Cerebellar cortex (tissue), 1 donor: ENCODE data around the gene ATXN2.
"Not testable (repeated sequence)": the region's sequence is repeated elsewhere in the genome, so short reads cannot be mapped to it uniquely, and the experiment has no call there.

Experiments
- DNase-seq: peaks from one replicate; pipeline ENCODE4 v3.0.0-alpha.2; 2015; ENCODE audit warnings: low spot score

ATXN2 gene

GRCh38 chr12:111600986-111601385 lies 1.9 kb upstream of the ATXN2 start:
- not testable (repeated sequence) for DNase-seq

GRCh38 chr12:111600205-111600642 lies 1.1 kb upstream of the ATXN2 start:
- DNase-seq = no peak

- DNase-seq = peak; percentile 87
These were observed 514 bp upstream of the ATXN2 start for GRCh38 chr12:111599453-111600204.

- DNase-seq = peak; percentile 37
These were observed 1.1 kb downstream of the ATXN2 start for GRCh38 chr12:111597831-111598636.

GRCh38 chr12:111596985-111597830 lies 1.9 kb downstream of the ATXN2 start:
- DNase-seq = peak; percentile 79

- DNase-seq = not testable (repeated sequence)
These were observed 3.7 kb downstream of the ATXN2 start for GRCh38 chr12:111595341-111595835.

- DNase-seq = not testable (repeated sequence)
These were observed 7.6 kb downstream of the ATXN2 start for GRCh38 chr12:111591399-111592010.

GRCh38 chr12:111590552-111590951 lies 8.6 kb downstream of the ATXN2 start:
- no peak for DNase-seq

- DNase-seq = no peak
These were observed 9.5 kb downstream of the ATXN2 start for GRCh38 chr12:111589601-111590000.

- no peak for DNase-seq
These were observed 11.1 kb downstream of the ATXN2 start for GRCh38 chr12:111588010-111588409.

GRCh38 chr12:111586986-111587385 lies 12.1 kb downstream of the ATXN2 start:
- no peak for DNase-seq

- DNase-seq = no peak
These were observed 13.4 kb downstream of the ATXN2 start for GRCh38 chr12:111585690-111586089.

- DNase-seq = no peak
These were observed 14.2 kb downstream of the ATXN2 start for GRCh38 chr12:111584959-111585358.

- not testable (repeated sequence) for DNase-seq
These were observed 15.6 kb downstream of the ATXN2 start for GRCh38 chr12:111583506-111583905.

- no peak for DNase-seq
These were observed 16.9 kb downstream of the ATXN2 start for GRCh38 chr12:111582133-111582747.

- no peak for DNase-seq
These were observed 17.5 kb downstream of the ATXN2 start for GRCh38 chr12:111581434-111582132.

GRCh38 chr12:111580737-111581136 lies 18.4 kb downstream of the ATXN2 start:
- DNase-seq = no peak

- no peak for DNase-seq
These were observed 19.0 kb downstream of the ATXN2 start for GRCh38 chr12:111580119-111580425.

- DNase-seq = no peak
These were observed 20.2 kb downstream of the ATXN2 start for GRCh38 chr12:111578971-111579340.

GRCh38 chr12:111578276-111578970 lies 20.7 kb downstream of the ATXN2 start:
- no peak for DNase-seq
